ENCODE measurements around the gene NLGN4Y. TPM values are rescaled to one million over a fixed set of nuclear protein-coding genes. Genes with fewer than 3 reads are reported as not detected.

Gene NLGN4Y
- total RNA-seq, 1 experiment from 2014 or later: not detected

DNA sequence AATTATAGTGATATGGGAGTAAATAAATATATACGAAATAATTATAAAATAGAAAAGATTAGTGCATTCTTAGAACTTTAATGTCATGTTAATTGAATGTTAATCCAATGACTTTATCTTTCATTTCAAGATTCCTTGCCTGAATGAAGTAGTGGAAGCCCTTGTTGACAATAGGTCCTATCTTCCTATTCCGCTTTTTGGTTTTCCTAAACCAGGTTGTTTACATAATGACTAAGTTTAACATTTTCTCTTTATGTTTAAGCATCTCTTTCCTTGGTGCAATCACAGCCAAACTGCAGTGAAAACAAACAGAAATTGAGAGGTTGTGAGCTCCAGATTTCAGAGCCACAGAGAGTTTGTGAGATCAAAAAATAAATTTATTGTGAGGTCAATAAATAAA lies 109.4 kb downstream of the NLGN4Y start:
- no peak for DNase-seq (ENCODE audit: low read depth, low spot score)
- in situ Hi-C loops (cut with HindIII; ENCODE audit: low pct_unique_long_range_greater_than_20kb, low sequenced_read_pairs): no loop called here

DNA sequence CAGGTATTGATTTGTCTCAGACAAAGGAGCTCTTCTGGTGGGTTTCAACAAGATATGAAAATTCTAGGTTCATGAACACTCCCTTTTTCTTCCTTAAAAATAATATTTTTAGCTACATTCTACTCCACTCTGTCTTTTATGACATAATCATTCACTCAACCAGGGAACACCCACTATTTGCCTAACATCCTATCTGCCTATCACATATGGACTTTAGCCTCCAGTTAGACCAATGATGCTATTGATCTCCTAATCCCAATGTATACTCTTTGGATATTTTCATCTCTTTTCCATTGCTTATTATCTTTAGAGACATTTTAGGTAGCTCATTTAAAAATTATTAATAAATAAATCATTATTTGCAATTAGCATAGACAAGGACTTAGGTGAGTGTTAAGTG lies 110.6 kb downstream of the NLGN4Y start:
- DNase-seq (ENCODE audit: low read depth, low spot score): no peak
- in situ Hi-C loops (cut with HindIII; ENCODE audit: low pct_unique_long_range_greater_than_20kb, low sequenced_read_pairs): no loop called here

DNA sequence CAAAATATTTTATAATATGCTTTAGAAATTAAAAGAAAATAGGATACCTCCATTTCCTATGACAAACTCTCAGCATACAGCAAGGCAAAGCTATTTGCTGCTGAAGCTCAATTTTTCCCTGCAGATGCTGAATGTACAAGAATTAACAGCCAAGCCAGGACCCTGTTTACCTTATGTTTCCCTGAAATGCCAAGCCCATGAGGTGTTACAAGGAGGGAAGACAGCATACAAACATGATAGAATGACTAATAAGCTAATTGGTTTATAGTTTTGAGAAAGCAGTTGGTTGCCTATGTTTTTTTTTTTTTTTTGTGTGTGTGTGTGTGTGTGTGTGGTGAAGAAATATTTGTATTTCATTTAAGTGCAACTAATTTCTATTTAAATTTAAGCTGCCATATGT lies 113.2 kb downstream of the NLGN4Y start:
- in situ Hi-C loops (cut with HindIII; ENCODE audit: low pct_unique_long_range_greater_than_20kb, low sequenced_read_pairs): no loop called here
- no peak for DNase-seq (ENCODE audit: low read depth, low spot score)

DNA sequence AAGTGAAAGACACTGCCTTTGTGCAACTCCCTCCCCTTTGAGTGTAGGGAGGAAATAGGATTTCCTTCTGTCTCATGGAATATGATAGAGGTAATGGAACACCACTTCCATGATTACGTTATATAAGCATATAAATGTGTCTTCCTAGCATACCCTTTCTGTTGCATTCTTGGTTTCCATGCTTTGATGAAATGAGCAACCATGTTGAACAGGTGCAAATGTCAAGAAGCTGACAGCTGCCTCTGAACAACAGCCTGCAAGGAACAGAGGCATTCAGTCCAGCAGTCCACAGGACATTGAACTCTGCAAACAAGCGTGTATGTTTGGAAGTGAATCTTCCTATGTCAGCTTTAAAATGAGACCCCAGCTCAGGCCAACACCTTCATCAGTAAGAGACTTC lies 117.5 kb downstream of the NLGN4Y start:
- no peak for DNase-seq (ENCODE audit: low read depth, low spot score)
- in situ Hi-C loops (cut with HindIII; ENCODE audit: low pct_unique_long_range_greater_than_20kb, low sequenced_read_pairs): no loop called here

DNA sequence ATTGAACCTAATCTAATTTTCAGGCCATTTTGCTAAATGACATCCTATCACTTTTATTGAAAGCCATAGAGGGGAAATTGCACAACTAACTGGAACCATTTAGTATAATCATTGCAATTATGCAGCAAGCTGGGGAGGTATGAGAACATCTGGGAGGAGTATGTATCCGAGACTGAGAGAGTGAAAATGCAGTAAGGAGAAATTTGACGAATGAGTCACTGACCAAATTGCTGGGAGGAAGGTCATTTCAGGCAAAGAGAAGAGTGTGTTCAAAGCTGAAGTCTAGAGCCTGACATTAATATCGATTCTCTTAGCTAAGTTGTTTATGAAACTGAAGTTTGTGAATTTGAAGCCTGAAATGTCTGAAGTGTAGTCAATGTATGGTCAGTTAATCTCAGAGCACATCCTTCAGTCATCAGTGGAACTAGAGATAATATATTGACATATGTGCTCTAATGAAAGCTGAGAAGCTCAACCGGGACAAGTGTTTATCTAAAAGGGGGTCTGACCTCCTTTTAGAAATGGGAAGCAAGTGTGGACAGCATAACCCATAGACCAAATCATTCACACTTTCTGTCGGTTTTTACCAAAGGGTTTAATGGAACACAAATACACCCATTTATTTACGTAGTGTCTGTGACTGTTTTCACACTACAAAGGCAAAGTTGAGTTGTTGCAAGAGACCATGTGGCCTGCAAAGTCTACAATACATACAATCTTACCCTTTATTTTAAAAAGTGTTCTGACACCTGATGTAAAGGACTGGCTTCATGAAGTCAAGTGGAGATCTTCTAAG lies 120.0 kb downstream of the NLGN4Y start:
- DNase-seq (ENCODE audit: low read depth, low spot score): no peak
- in situ Hi-C loops (cut with HindIII; ENCODE audit: low pct_unique_long_range_greater_than_20kb, low sequenced_read_pairs): no loop called here

DNA sequence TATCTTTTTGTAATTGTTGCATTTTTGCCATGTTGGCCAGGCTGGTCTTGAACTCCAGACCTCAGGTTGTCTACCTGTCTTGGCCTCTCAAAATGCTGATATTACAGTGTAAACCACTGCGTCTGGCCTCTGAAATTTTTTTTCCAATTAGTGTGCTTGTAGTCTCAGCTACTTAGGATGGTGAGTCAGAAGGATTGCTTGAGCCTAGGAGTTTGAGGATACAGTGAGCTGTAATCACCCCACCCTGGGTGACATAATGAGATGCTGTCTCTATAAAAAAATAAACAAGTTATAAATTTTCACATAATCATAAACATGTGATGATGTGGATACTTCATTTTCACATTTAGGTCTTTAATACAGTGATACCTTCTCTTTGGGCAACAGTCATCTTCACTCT lies 154.9 kb downstream of the NLGN4Y start:
- in situ Hi-C loops (cut with HindIII; ENCODE audit: low pct_unique_long_range_greater_than_20kb, low sequenced_read_pairs): no loop called here
- no peak for DNase-seq (ENCODE audit: low read depth, low spot score)

DNA sequence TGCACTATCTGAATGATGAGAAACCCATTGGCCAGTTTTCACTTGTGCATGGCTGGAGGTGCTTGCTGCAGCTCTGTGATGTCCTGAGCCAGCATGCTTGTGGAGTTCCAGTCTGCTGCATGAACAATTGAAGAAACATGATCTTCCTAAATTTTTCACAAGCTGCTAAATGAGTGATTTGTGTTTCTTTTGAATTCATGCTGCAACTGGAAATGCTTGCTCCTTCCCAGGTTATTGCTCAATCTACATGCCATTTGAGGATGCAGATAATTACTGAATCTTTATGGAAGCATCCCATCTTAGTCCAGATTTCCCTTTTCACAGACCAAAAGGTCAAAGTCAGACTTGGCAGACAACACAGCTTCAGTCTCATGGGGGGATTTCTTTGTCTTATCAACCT lies 170.2 kb downstream of the NLGN4Y start:
- DNase-seq (ENCODE audit: low read depth, low spot score): no peak
- in situ Hi-C loops (cut with HindIII; ENCODE audit: low pct_unique_long_range_greater_than_20kb, low sequenced_read_pairs): no loop called here

DNA sequence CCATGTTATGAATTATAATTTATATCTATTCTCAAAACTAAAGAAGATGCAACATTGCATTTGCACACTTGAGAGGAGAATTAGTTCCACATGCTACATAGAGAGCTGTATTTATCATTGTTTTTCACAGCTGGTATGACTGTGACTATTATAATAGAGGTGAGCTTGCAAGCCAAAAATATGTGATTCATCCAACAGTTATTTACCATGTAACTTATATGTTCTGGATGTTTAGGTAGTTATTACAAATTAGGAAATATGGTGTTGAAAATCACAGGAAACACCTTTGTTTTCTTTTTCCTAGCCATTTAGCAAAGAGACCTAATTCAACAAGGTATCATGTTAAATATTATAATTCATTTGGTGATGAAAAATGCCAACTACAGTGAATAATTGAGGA lies 183.8 kb downstream of the NLGN4Y start:
- no peak for DNase-seq (ENCODE audit: low read depth, low spot score)
- in situ Hi-C loops (cut with HindIII; ENCODE audit: low pct_unique_long_range_greater_than_20kb, low sequenced_read_pairs): no loop called here

DNA sequence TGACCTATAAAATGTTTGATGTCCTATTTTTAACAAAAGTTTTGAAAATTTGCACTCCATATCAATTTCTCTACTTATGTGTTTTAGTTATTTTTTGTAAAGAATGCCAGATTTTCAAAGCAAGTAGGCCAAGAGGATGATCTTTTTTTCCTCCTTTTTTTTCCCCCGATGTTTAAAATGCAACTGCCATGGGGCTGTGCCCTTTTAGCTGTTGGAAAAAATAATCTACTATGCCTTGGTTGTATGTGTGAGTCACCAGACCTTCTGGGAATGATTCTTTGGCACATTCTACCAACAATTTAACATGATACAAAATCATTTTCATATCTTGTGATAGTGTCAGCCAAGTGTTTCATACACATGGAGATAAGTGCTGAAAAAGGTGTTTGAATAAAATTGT lies 217.3 kb downstream of the NLGN4Y start:
- no peak for DNase-seq (ENCODE audit: low read depth, low spot score)

DNA sequence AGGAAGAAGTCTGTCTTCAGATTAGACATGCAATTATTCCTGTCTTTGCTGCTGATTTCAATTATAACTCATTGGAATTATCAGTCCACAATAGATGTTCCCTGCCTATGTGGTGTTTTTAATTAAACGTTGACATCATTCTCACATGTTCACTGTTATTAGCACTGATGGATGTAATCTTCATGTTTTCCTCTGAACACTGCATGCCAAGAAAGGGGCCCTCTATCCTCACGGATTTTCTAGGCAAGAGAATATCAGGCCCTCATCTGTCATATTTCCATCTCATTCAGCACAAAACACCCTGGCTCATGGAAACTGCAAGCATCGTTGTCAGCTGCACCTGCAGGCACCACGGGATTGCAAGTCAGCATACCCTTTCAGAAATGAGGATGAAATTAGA lies 224.0 kb downstream of the NLGN4Y start:
- in situ Hi-C loops (cut with HindIII; ENCODE audit: low pct_unique_long_range_greater_than_20kb, low sequenced_read_pairs): no loop called here
- DNase-seq (ENCODE audit: low read depth, low spot score): no peak

More for the DNA sequence above, 217.3 kb downstream of the NLGN4Y start:
- in situ Hi-C loops (cut with HindIII; ENCODE audit: low pct_unique_long_range_greater_than_20kb, low sequenced_read_pairs): no loop called here

DNA sequence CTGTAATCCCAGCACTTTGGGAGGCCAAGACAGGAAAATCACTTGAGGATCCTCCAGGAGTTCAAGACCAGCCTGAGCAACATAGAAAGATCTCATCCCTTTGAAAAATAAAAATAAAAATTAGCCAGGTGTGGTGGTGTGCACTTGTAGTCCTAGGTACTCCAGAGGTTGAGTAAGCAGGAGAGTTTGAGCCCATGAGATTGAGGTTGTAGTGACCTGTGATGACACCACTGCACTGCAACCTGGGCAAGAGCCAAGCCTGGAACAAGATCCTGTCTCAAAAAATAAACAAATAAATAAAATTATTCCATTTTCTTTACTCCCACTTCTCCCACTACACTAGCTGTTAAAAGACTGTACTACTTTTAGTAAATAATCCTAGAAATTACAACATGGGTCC lies 231.2 kb downstream of the NLGN4Y start:
- in situ Hi-C loops (cut with HindIII; ENCODE audit: low pct_unique_long_range_greater_than_20kb, low sequenced_read_pairs): no loop called here
- DNase-seq (ENCODE audit: low read depth, low spot score): no peak

DNA sequence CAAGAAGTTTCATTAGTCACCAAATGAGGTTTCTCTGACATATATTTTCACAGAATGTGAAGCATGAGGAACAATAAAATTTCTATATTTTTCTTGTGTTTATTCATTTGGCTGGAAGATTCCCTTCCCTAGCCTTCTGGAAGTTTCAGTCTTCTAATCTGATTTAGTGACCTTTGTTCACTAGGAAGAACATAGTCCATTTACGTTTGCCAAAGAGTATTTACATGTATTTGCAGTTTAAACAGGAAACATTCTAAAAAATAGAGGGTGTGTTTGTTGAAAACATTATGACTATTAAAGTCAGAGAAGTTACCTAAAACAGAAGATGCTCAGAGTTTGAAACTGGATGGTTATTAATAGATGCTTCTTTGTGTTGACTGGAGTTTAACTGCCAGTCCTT lies 238.6 kb downstream of the NLGN4Y start:
- in situ Hi-C loops (cut with HindIII; ENCODE audit: low pct_unique_long_range_greater_than_20kb, low sequenced_read_pairs): no loop called here
- DNase-seq (ENCODE audit: low read depth, low spot score): no peak

DNA sequence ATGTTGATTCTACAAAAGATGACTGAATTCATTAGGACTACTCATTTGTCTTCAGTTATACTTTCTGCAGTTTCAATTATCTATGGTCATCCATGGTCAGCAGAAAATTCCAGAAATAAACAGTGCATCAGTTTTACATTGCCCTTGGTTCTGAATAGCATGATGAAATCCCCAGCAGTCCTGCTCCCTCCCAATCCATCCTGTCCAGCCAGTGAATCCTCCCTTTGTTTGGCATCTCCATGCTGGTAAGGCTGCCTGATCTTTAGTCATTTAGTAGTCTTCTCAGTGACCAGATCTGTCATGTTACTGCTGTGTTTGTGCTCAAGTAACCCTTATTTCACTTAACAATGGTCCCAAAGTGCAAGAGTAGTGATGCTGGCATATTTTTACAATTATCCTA lies 239.3 kb downstream of the NLGN4Y start:
- in situ Hi-C loops (cut with HindIII; ENCODE audit: low pct_unique_long_range_greater_than_20kb, low sequenced_read_pairs): no loop called here
- DNase-seq (ENCODE audit: low read depth, low spot score): no peak

DNA sequence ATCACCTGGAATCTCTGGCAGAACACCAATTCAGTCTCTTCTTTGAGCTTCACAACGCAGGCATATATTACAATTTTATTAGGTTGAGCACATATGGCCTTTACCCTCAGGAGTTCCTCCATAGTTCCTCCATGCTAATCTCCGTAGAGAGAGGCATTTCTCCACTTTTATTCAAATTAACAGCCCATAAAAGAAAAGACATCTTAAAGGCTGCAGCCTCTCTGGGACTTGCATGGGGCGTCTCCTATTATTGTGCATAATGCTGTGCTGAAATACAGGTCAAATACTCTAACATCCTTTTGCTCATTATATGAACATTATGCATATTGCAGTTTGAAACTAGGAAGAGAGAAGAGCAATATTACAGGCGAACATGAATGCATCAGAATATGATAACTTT lies 253.9 kb downstream of the NLGN4Y start:
- in situ Hi-C loops (cut with HindIII; ENCODE audit: low pct_unique_long_range_greater_than_20kb, low sequenced_read_pairs): no loop called here
- DNase-seq (ENCODE audit: low read depth, low spot score): no peak

DNA sequence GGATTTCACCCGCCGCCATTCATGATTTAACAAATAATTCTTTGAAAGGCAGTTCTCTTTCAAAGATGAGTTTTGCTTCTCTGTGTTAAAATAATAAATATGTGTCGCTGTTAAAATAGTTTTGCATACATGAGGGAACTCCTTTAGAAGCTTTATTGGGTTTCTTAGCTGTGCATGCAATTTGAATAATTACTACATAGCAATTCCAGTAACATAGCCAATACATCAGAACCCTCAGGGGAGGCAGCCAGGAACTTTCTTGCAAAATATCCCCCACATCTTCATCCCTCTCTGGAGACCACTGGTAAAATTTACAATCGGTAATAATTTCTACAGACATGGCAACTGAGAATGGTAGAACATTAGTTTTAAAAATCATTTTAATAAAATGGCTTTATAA lies 268.8 kb downstream of the NLGN4Y start:
- in situ Hi-C loops (cut with HindIII; ENCODE audit: low pct_unique_long_range_greater_than_20kb, low sequenced_read_pairs): no loop called here
- no peak for DNase-seq (ENCODE audit: low read depth, low spot score)

DNA sequence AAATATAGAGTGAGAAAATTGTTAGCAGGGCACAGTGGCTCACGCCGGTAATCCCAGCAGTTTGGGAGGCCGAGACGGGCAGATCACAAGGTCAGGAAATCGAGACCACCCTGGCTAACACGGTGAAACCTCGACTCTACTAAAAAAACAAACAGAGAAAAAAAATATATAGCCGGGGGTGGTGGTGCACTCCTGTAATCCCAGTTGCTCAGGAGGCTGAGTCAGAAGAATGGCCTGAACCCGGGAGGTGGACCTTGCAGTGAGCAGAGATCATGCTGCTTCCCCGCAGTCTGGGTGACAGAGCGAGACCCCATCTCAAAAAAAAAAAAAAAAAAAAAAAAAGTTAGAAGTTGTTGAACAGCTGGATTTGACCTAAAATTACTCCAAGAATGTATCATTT lies 269.3 kb downstream of the NLGN4Y start:
- in situ Hi-C loops (cut with HindIII; ENCODE audit: low pct_unique_long_range_greater_than_20kb, low sequenced_read_pairs): no loop called here
- no peak for DNase-seq (ENCODE audit: low read depth, low spot score)

DNA sequence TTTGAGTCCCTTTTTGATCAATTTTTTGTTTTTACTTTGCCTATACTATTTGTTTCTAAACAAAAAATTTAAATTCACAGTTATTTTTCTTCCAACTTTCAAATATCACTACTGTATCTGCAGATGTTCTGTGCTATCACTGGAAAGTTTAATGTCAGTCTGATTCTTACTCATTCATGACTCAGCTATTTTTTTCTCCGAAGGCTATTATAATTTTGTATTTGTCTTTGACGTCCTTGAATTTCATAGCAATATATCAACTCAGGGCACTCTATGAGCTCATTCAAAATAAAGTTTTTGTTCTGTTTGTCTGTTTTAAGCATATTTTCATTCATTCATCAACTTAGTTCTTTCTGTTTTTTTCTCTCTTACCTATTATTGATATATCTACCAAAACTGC lies 273.7 kb downstream of the NLGN4Y start:
- no peak for DNase-seq (ENCODE audit: low read depth, low spot score)
- in situ Hi-C loops (cut with HindIII; ENCODE audit: low pct_unique_long_range_greater_than_20kb, low sequenced_read_pairs): no loop called here

DNA sequence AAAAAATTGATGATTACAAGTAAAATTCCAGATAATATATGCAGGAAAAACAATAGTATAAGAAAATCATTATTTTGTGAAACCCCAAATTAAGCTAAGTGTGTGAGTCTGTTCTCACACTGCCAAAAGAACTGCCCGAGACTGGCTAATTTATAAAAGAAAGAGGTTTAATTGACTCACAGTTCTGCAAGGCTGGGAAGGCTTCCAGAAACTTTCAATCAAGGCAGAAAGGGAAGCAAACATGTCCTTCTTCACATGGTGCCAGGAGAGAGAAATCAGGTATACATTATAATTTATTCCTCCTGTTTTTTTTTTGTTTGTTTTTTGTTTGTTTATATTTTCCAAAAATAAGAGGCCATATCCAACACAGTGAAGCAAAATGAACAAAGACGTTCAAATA lies 276.8 kb downstream of the NLGN4Y start:
- in situ Hi-C loops (cut with HindIII; ENCODE audit: low pct_unique_long_range_greater_than_20kb, low sequenced_read_pairs): no loop called here
- DNase-seq (ENCODE audit: low read depth, low spot score): no peak

DNA sequence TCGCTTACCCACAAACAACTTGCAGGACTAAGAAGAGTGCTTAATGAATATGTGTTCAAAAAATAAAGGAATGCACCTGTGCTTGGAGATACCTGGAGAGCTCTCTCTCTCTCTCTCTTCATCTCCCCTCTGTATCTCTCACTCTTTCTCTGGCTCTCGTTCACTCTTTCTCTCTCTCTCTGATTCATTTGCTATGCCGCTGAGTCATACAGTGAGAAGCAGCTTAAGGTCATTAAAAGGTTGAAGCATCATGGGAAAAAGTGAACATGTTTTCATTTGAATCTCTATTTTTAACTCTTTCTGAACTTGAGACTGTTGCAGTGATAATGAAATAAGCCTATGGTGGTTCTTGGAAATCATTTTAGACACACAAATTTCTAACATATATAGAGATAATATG lies 277.8 kb downstream of the NLGN4Y start:
- in situ Hi-C loops (cut with HindIII; ENCODE audit: low pct_unique_long_range_greater_than_20kb, low sequenced_read_pairs): no loop called here
- no peak for DNase-seq (ENCODE audit: low read depth, low spot score)

DNA sequence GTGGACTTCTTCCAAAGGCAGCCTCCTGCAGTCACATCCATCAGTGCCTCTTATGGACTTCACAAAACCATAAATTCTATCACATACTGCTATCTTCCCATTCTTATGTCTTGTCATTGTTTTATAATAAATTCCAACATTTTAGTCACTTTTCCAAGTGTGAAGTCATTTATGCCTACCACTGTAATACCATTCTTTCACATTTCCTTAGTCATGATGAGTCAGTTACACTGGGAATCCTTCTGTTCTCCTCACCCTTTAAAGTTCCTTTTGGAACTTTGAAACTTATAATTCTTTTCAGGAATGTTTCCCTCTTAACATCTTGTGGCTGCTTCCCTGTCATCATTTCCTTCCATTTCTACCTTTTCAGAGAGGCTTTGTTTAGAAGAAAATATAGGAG lies 279.7 kb downstream of the NLGN4Y start:
- in situ Hi-C loops (cut with HindIII; ENCODE audit: low pct_unique_long_range_greater_than_20kb, low sequenced_read_pairs): no loop called here
- DNase-seq (ENCODE audit: low read depth, low spot score): no peak
